NCI-H446 (cell line): Measurements from ENCODE around the gene SRSF9.
"Not testable (repeated sequence)": the region's sequence is repeated elsewhere in the genome, so short reads cannot be mapped to it uniquely, and the experiment has no call there.

Experiments
- DNase-seq, 2 experiments: peaks; one replicate each; lab custom pipeline; 2025; lab: John Stamatoyannopoulos, UW

SRSF9 gene

DNA sequence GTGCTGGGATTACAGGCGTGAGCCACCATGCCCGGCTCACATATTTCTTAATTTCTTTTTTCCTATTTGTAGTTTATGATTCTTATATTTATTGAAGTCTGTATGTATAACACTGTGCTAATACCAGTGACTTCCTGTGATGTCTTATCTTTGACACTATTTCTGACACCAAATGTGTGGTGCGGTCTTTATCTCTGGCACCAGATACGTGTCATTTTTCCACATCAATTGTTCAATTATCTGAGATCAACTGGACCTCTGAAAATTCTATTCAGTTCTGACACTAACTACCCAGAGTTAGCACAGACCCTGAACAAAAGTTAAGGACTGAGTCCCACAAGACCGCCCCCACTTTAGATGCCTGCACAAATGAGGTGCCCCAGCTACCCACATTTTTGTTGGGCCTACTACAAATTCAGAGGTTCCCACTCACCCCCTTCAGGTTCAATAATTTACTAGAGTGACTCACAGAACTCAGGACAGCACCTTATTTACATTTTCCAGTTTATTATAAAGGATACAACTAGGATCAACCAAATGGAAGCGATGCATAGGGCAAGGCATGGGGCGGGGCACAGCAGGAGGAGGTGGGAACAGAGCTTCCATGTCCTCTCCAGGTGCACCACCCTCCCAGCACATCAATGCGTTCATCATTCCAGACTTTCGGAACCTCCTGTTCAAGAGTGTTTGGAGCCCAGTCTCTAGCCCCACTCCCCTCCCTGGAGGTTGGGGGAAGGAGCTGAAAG, 11.6 kb upstream of the SRSF9 start:
- no peak for DNase-seq

- no peak for DNase-seq
These were observed 10.7 kb upstream of the SRSF9 start for GRCh38 chr12:120480211-120480610.

DNA sequence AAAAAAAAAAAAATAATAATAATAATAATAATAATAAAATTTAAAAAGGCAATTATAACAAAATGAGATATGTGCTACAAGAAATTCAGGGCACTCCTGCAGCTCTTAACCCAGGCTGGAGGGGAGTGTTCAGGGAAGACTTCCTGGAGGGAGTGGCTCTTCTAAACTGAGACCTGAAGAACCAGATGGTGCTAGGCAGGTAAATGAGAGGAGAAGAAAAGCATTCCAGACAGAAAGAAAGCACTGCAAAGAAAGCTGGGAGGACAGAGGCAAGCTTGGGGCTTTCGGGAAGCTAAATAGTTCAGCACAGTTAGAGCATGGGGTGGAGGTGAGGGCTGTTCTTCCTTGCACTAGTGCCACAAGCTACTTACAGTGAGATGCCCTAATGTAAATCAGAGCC, 9.9 kb upstream of the SRSF9 start:
- no peak for DNase-seq

DNA sequence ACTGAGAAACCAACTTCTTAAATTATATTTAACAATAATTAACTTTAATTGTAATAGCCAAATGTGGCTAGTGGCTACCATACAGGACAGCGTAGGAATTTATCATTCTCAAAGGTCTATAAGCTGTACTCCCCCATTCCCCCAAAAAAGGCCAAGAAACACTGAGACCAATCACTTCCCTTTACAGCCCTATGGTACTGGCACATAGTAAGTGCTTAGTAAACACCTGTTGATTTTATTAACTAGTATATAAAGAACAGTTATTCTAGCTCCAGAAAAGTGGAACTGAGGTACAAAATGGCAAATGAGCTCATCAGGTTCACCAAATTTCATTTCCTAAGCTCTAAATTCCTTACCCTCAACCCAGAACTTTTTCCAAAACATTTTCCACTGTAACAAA, 6.1 kb upstream of the SRSF9 start:
- DNase-seq: no peak

- DNase-seq: peak in 1 of 2 experiments; percentile 24
These were observed 5.0 kb upstream of the SRSF9 start for GRCh38 chr12:120474616-120474960.

- no peak for DNase-seq
These were observed 4.5 kb upstream of the SRSF9 start for GRCh38 chr12:120473807-120474615.

GRCh38 chr12:120472521-120472920, 3.0 kb upstream of the SRSF9 start:
- DNase-seq: no peak

DNA sequence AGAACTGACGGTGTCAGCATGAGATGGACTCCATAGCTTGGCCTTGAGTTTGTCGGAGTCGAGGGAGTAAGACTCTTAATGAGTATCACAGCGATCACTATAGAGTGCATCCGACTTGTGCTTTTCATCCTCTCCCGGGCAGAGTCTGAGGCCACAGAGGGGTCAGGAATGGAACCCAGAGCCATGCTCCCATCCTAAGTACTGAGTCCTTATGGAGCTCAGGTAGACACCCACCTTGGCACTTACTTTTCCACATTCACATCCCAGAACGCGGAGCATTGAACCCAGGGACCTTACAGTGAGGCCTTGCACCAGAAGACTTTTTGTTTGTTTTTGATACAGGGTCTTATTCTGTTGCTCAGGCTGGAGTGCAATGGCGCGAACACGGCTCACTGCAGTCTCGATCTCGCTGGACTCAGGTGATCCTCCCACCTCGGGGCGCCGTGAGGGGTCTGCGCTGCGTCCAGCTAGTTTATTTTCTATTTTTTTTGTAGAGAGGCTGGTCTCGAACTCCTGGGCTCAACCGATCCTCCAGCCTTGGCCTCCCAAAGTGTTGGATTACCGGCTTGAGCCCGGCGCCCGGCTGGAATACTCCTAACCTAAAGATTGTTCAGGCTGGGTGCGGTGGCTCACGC, 719 bp upstream of the SRSF9 start:
- peak in 1 of 2 experiments; percentile 38 for DNase-seq

DNA sequence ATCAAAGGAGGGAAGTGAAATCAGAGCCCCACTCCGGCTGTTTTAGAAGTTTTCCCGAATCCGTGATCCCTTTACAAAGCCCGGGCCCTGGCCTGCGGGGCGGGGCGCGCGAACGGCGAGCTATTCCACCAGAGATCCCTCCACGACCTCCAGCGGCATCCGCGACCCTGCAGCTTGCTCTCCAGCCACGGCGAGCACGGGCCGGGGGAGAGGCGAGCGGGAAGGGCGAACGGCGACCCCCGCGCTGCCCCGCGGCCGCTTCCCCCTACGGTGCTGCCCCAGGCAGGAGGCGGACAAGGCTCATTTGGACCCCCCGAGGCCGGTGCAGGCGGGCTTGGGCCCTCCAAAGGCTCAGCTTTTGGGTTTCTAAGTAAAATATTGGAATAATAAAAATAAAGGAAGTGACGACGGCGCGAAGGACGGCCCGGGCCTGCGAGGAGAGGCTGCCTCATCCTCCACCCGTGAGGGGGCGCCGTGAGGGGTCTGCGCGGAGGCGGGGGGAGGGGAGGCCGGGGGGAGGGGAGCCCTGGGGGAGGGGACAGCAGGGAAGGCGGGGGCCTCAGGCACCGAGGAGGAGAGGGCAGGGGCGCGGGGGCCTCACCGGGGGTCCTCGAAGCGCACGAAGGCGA, 613 bp downstream of the SRSF9 start:
- DNase-seq: no peak

DNA sequence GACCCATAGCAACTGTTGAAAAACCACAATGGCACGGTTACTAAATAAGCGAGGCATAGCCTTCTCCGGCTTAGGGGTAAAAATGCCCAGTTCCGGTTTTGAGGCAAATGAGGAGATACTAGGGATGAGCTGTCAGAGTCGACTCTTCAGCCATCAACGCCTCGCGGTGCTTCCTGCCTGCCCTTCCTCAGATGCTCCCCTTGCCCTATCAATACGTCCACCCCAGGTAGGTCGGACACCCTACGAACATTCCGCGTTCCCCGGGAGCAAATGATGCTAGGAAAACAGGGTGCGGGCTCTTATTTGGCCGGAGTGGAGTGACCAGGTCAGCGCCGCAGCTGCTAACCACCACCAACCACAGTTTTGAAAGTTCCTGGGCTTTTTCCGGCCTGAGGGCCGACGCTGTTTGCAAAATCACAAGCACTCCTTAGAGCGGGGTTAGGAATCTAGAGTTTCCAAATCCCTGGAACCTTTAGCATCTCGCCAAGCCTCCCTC, 1.2 kb downstream of the SRSF9 start:
- DNase-seq: no peak

DNA sequence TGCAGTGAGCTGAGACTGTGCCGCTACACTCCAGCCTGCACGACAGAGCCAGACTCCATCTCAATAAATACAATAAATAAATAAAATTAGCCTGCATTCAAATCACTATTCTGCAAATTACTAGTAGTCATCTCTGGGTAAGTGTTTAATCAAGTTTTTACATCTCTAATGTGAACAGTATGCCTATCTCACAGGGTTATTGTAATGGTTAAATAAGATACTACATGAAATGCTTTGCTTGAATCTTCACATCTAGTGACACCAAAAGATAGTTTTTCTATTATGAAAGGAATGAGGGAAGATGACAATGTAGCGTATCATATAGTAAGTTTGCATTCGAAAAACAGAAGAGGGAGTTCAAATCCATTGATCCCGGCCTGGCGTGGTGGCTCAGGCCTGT, 2.1 kb downstream of the SRSF9 start:
- DNase-seq: no peak

DNA sequence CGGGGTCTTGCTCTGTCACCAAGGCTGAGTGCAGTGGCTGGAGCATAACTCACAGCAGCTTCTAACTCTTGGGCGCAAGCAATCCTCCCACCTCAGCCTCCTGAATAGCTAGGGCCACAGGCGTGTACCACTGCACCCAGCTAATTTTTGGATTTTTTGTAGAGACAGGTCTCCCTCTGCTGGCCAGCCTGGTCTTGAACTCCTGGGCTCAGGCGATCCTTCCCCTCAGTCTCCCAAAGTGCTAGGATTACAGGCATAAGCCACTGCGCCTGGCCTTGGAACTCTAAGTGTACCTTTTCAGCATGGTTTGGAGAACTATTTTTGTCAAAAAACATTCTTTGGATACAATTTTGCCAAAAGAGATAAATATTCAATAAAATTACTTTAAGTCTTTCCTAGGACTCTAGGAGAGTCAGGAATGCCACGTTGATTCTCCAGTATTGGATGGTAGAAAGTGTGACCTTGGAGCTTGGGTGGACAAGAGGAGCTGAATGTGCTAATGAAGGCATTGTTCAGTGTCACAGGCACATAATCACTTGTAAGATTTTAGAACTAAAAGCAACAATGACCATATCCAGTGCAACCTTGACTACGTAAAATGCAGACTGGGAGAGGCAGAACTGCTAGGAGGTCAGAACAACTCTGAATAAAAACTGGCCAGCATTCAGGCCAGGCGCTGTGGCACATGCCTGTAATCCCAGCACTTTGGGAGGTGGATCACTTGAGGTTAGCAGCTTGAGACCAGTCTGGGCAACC, 2.8 kb downstream of the SRSF9 start:
- peak in 1 of 2 experiments; percentile 38 for DNase-seq

DNA sequence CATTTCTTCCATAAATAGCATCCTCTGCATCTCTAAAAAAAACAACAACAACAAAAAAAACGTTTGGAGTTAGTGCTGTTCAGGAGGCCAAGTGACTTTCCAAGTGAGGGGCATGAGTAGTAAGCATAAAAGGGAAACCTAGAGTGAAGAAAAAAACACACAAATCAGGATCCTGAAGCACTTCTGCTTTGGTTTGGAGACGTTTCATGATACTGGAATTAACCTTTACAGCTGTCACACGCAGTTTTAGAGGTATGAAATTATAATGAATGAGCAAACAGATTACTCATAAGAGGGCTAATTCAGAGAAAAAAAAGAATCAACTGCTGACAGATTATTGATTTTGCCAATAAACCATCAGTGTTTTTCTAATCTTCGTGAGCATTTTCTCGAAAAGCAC, 3.8 kb downstream of the SRSF9 start:
- DNase-seq: no peak

DNA sequence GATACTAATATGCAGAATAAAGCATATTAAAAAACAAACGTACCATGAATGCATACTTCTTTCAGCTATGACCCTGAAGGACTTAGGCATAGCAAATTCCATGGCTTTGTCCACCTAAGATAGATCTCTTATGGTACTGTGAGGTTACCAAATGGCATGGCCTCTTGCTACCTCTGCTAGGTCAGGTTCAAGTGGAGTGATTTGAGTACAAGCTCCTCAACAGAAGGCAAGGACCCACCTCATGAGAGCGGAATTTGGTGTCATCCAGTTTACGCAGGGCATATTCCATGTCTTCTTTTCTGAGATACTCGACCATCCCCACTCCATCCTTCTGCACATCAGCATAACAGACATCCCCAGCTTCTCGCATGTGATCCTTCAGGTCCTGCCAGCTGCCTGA, 5.8 kb downstream of the SRSF9 start:
- no peak for DNase-seq

DNA sequence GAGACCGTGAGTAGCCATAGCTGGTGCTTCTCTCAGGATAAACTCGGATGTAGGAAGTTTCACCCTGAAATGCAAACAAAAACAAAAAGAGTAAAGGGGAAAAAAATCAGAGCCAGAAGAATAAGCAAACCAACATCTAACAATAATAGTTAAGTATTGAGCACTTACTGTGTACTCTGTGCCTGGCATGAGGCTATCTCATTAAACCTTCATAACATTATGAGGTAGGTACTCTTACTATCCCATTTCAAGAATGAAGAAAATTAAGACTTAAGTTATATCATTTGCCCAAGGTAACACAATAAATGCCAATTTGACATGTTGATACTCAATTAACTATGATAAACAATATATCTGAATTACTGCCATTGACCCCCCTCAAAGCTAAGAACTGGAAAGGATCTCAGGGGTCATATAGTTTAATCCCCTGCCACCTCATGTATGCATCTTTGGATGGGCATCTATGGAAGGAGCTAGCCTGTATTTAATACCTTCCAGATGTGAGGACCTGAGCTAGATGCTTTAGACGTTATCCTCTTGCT, 7.4 kb downstream of the SRSF9 start:
- DNase-seq: no peak

DNA sequence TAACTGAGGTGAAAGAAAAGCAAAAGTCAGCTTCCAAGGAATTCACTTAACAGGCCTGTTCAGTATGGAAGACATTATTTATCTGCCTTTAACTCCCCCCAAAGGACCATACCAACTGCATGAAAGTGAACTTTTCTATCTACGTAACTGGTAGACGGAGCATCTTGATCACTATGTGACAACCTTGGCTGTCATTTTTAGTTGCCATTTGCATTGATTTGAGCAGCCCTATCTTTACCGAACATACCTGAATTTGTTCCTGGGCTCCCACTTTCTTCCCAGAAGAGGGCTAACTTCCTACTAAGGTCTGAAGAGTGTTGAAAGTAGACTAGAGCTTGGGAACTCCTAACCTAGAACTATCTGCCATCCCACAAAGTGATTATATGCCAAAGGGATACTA, 9.4 kb downstream of the SRSF9 start:
- no peak for DNase-seq

DNA sequence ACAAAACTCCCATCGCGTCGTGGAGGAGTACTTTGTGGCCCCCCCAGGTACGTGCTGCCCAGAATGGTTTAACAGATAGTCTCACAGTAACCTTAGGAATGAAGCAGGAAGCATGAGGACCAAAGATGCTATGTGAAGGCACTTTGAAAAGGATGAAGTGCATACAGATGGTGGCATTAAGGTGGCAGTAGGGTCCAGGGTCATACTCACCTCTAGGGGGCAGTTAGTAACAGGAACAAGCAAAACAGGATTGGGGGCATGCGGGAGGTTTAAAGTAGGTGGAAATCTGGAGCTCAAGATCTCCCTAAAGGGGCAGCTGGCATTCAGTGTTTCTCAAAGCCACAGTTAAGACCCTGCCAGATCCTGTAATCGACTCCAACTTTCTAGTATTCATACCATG, 12.4 kb downstream of the SRSF9 start:
- DNase-seq: no peak

DNA sequence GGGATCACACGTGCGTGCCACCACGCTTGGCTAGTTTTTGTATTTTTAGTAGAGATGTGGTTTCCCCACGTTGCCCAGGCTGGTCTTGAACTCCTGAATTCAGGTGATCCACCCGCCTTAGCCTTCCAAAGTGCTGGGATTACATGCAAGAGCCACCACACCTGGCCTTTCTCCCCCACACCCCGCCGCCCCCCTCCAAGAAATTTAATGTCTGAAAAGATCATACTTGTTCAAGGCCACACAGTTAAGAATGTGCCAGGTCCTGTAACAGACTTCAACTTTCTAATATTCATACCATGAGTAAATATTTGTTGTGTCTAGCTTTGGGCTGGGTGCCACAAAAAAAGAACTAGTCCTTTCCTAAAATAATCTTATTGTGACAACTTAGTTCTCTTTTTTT, 14.2 kb downstream of the SRSF9 start:
- no peak for DNase-seq

- peak in 1 of 2 experiments; percentile 38 for DNase-seq
These were observed 15.6 kb downstream of the SRSF9 start for GRCh38 chr12:120453977-120454376.

DNA sequence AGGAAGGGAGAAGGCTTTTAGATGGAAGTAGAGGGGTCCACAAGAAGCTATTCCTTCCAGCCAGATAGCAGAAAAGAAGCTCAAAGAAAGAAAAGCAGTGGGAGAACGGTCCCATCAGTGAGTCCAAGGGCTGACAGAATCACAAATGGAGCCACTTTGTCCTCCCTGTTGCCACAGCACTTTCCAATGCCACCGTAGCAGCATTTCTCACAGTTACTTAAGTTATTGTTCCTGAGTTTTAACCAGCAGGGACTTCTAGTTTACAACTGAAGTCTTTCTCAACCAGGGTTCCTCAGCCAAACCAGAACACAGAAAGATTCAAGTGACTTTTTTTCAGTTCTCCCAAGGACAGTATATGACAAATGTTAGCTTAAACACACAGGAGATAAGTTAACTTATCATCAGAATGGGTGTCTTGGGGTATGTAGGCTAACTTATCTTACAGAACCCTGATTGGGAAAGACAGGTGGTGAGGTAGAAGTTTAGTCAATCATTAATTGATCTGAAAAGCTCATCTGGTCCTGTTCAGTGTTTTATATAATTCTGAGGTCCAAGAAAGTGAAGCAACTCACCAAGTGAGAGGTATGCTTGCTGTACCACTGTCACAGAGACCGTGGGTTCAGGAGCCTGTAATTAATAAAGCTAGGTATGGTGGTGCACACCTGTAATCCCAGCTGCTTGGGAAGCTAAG, 16.3 kb downstream of the SRSF9 start:
- no peak for DNase-seq

- not testable (repeated sequence) for DNase-seq
These were observed 17.0 kb downstream of the SRSF9 start for GRCh38 chr12:120452524-120452923.
